ENCODE measurements around the gene ALOX5AP. TPM values are rescaled to one million over a fixed set of nuclear protein-coding genes. Genes with fewer than 3 reads are reported as not detected.
A peak's percentile ranks its signal among the peaks of the same experiment; 100 is the strongest.

ALOX5AP gene
- total RNA-seq, 1 experiment from 2014 or later: not detected

DNA sequence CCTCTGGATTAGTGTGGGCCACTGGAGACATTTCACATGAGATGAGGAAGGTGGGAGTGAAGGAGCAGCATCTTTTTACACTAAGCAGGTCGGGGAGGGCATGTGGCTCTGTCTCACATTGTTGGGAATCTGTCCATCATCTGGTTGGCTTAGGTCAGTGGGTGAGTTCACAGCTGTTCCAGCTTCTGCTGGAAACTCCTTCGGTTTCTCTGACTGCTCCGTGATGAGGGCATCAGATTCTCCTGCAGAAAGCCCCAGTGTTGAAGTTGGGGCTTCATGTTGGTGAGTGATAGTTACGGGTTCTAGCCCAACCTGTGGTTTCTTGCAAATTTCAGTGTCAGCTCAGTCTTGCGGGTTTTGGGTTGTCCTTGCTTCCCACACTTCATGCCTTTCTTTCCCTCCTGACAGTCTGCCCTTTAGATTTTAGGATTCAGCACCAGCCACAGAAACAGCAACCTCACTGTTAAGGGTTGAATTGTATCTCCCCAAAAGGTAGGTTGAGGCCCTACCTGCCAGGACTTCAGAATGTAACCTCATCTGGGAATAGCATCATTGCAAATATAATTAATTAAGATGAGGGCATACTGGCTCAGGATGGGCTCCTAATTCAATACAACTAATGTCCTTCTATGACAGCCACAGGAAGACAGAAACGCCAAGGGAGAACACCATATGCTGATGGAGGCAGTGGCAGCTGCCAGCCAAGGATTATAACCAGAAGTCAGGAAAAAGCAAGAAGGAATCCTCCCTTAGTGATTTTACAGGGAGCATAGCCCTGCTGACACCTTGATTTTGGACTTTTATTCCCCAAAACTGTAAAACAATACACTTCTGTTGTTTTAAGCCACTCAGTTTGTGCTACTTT is 7.6 kb upstream of the ALOX5AP start (continued):
- TF ChIP-seq ZBTB21 (CRISPR knock-in tag; IDR thresholded peaks at IDR 0.05; ENCODE audit: borderline replicate concordance): no peak
- no peak for TF ChIP-seq ESRRA (CRISPR knock-in tag; IDR thresholded peaks at IDR 0.05; ENCODE audit: borderline replicate concordance)
- no peak for TF ChIP-seq GRHL2 (CRISPR knock-in tag; IDR thresholded peaks at IDR 0.05; ENCODE audit: insufficient replicate concordance, severe bottlenecking)
- no peak for TF ChIP-seq TEAD1 (CRISPR knock-in tag; IDR thresholded peaks at IDR 0.05)
- TF ChIP-seq, protein P1, sequence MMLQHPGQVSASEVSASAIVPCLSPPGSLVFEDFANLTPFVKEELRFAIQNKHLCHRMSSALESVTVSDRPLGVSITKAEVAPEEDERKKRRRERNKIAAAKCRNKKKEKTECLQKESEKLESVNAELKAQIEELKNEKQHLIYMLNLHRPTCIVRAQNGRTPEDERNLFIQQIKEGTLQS (CRISPR knock-in tag; conservative IDR thresholded peaks at IDR 0.05): no peak
- TF ChIP-seq ZNF416 (CRISPR knock-in tag; IDR thresholded peaks at IDR 0.05): no peak

DNA sequence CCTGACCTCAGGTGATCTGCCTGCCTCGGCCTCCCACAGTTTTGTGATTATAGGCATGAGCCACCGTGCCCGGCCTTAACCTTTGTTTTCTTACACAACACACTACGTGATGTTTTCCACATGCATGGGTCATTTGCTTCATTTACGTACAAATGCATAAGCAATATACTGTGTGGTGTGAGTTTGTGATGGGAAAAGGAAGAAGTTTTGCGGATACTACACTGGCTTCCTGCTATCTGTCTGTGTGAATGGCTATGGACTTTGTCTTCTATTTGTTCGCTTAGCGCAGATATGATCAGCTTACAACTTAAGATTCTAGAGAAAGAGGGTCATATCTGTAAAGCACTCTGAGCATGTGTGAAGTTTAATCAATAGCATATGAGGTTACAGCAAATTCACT is 5.5 kb upstream of the ALOX5AP start:
- CTCF ChIA-PET: no interaction called here

DNA sequence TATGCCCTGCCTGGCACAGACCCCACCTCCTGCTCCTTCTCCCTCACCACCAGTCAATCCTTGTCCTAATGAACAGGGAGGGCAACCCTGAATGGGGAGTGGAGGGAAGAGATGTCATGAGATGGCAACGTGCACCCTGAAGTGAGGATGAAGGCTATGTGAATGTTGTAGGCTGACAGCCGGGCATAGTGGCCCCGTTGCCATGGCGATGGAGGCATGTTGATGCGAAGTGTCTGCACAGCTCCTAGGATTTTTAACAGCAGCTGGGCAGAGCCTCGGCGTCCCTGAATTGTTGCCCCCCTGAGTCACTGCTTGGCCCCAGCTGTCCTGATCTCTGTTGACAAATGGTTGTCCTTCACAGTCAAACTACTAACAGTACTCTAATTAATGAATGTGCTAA is 4.8 kb upstream of the ALOX5AP start:
- no peak overlapping the region for H3K4me3 Mint-ChIP-seq
- no peak overlapping the region for H3K27ac Mint-ChIP-seq
- no peak for ATAC-seq
- ChIA-PET CTCF (no interaction called here), POLR2A (no interaction called here)
- DNase-seq (ENCODE audit: low spot score): peak; percentile 44
- no peak for TF ChIP-seq RELA (CRISPR knock-in tag; IDR thresholded peaks at IDR 0.05; ENCODE audit: borderline replicate concordance)
- TF ChIP-seq PRRX2 (CRISPR knock-in tag; IDR thresholded peaks at IDR 0.05): no peak
- no peak for TF ChIP-seq TCF7 (CRISPR knock-in tag; IDR thresholded peaks at IDR 0.05; ENCODE audit: low read depth)
- TF ChIP-seq, protein P2, sequence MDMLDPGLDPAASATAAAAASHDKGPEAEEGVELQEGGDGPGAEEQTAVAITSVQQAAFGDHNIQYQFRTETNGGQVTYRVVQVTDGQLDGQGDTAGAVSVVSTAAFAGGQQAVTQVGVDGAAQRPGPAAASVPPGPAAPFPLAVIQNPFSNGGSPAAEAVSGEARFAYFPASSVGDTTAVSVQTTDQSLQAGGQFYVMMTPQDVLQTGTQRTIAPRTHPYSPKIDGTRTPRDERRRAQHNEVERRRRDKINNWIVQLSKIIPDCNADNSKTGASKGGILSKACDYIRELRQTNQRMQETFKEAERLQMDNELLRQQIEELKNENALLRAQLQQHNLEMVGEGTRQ (CRISPR knock-in tag; IDR thresholded peaks at IDR 0.05): no peak
- no peaks in the 10 kb centered on the region for H3K27me3 Mint-ChIP-seq (ENCODE audit: low read depth)
- no peaks in the 10 kb centered on the region for H3K36me3 Mint-ChIP-seq
- no peaks in the 10 kb centered on the region for H3K4me1 Mint-ChIP-seq
- no peaks in the 10 kb centered on the region for H3K9me3 Mint-ChIP-seq

More for the DNA sequence above, 5.5 kb upstream of the ALOX5AP start:
- no peak overlapping the region for H3K4me3 Mint-ChIP-seq
- no peaks in the 10 kb centered on the region for H3K9me3 Mint-ChIP-seq
- DNase-seq (ENCODE audit: low spot score): no peak
- H3K27me3 Mint-ChIP-seq (ENCODE audit: low read depth): no peaks in the 10 kb centered on the region
- H3K27ac Mint-ChIP-seq: no peak overlapping the region
- no peak for TF ChIP-seq RELA (CRISPR knock-in tag; IDR thresholded peaks at IDR 0.05; ENCODE audit: borderline replicate concordance)
- POLR2A ChIA-PET: no interaction called here
- no peaks in the 10 kb centered on the region for H3K36me3 Mint-ChIP-seq
- no peak for ATAC-seq
- H3K4me1 Mint-ChIP-seq: no peaks in the 10 kb centered on the region

DNA sequence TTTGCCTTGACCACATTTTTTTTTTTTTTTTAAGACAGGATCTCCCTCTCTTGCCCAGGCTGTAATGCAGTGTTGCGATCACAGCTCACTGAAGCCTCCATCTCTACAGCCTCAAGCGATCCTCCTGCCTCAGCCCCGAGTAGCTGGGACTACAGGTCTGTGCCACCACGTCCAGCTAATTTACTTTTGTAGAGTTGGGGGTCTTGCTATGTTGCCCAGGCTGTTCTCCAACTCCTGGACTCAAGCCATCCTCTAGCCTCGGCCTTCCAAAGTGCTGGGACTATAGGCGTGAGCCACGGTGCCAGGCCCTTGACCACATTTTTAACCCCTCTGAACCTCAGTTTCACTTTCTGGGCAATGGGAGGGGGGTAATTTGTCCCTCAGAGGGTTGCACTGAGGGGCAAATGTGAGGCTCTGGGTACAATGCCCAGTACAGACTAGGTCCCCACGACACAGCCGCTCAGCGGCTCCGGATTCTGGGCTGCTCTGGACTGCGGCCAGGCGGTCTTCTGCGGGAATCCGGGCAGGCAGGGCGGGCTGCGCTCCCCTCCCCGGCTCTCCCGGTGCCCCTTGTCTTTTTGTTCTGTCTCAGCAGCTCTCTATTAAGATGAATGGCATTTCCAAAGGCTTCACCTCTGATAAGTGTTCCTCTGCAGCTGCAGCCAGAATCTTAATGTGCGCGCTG is 3.8 kb upstream of the ALOX5AP start:
- H3K27ac Mint-ChIP-seq: no peak overlapping the region
- TF ChIP-seq CBFB (CRISPR knock-in tag; IDR thresholded peaks at IDR 0.05; ENCODE audit: low read depth) (no peak), ZNF121 (CRISPR knock-in tag; IDR thresholded peaks at IDR 0.05) (peak; percentile 64)
- TF ChIP-seq, protein P3, sequence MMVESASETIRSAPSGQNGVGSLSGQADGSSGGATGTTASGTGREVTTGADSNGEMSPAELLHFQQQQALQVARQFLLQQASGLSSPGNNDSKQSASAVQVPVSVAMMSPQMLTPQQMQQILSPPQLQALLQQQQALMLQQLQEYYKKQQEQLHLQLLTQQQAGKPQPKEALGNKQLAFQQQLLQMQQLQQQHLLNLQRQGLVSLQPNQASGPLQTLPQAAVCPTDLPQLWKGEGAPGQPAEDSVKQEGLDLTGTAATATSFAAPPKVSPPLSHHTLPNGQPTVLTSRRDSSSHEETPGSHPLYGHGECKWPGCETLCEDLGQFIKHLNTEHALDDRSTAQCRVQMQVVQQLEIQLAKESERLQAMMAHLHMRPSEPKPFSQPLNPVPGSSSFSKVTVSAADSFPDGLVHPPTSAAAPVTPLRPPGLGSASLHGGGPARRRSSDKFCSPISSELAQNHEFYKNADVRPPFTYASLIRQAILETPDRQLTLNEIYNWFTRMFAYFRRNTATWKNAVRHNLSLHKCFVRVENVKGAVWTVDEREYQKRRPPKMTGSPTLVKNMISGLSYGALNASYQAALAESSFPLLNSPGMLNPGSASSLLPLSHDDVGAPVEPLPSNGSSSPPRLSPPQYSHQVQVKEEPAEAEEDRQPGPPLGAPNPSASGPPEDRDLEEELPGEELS (CRISPR knock-in tag; IDR thresholded peaks at IDR 0.05): no peak
- CTCF ChIA-PET: no interaction called here
- H3K9me3 Mint-ChIP-seq: no peaks in the 10 kb centered on the region
- no peaks in the 10 kb centered on the region for H3K36me3 Mint-ChIP-seq
- ATAC-seq (no peak), DNase-seq (ENCODE audit: low spot score) (no peak)
- H3K4me3 Mint-ChIP-seq: no peak overlapping the region
- POLR2A ChIA-PET: no interaction called here
- H3K27me3 Mint-ChIP-seq (ENCODE audit: low read depth): no peaks in the 10 kb centered on the region
- H3K4me1 Mint-ChIP-seq: no peaks in the 10 kb centered on the region

DNA sequence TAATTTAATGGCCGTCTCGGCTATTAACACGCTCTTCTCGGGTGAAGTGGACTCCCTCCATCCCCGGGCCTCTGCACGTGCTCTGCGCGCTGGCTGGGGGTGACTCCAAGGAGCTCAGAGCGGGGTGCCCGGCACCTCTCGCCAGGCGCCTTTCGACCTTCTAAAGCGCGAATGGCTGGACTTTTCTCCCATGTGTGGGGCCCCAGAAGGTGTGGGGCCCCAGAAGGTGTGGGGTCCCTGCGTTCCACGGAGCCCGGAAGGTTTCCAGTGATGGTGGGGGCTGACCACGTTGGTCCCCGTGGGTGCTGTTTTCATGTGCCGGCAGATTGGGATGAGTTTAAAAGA is 3.3 kb upstream of the ALOX5AP start:
- CTCF ChIA-PET: no interaction called here
- no peak for ATAC-seq
- Mint-ChIP-seq H3K27ac (no peak overlapping the region), H3K36me3 (no peaks in the 10 kb centered on the region), H3K27me3 (ENCODE audit: low read depth) (no peaks in the 10 kb centered on the region), H3K4me1 (no peaks in the 10 kb centered on the region), H3K4me3 (no peak overlapping the region), H3K9me3 (no peaks in the 10 kb centered on the region)
- POLR2A ChIA-PET: no interaction called here
- no peak for DNase-seq (ENCODE audit: low spot score)
- no peak for TF ChIP-seq ZNF138 (CRISPR knock-in tag; conservative IDR thresholded peaks at IDR 0.05)
- TF ChIP-seq, protein P1 (CRISPR knock-in tag; conservative IDR thresholded peaks at IDR 0.05): no peak
- TF ChIP-seq EMX1 (CRISPR knock-in tag; IDR thresholded peaks at IDR 0.05): no peak
- TF ChIP-seq JUN (CRISPR knock-in tag; IDR thresholded peaks at IDR 0.05): no peak
- no peak for TF ChIP-seq ZNF121 (CRISPR knock-in tag; IDR thresholded peaks at IDR 0.05)
- no peak for TF ChIP-seq TCF7 (CRISPR knock-in tag; IDR thresholded peaks at IDR 0.05; ENCODE audit: low read depth)
- no peak for TF ChIP-seq GTF2I (CRISPR knock-in tag; conservative IDR thresholded peaks at IDR 0.05)
- no peak for TF ChIP-seq NFE2L1 (CRISPR knock-in tag; IDR thresholded peaks at IDR 0.05)
- TF ChIP-seq ZNF396 (CRISPR knock-in tag; IDR thresholded peaks at IDR 0.05; ENCODE audit: borderline replicate concordance): no peak
- TF ChIP-seq, protein P4, sequence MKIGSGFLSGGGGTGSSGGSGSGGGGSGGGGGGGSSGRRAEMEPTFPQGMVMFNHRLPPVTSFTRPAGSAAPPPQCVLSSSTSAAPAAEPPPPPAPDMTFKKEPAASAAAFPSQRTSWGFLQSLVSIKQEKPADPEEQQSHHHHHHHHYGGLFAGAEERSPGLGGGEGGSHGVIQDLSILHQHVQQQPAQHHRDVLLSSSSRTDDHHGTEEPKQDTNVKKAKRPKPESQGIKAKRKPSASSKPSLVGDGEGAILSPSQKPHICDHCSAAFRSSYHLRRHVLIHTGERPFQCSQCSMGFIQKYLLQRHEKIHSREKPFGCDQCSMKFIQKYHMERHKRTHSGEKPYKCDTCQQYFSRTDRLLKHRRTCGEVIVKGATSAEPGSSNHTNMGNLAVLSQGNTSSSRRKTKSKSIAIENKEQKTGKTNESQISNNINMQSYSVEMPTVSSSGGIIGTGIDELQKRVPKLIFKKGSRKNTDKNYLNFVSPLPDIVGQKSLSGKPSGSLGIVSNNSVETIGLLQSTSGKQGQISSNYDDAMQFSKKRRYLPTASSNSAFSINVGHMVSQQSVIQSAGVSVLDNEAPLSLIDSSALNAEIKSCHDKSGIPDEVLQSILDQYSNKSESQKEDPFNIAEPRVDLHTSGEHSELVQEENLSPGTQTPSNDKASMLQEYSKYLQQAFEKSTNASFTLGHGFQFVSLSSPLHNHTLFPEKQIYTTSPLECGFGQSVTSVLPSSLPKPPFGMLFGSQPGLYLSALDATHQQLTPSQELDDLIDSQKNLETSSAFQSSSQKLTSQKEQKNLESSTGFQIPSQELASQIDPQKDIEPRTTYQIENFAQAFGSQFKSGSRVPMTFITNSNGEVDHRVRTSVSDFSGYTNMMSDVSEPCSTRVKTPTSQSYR (CRISPR knock-in tag; IDR thresholded peaks at IDR 0.05): no peak
- TF ChIP-seq ZNF423 (CRISPR knock-in tag; IDR thresholded peaks at IDR 0.05): no peak
